HCT116 (cell line): ENCODE measurements around the gene MAPK4.

Experiments
- CEBPB ChIP-seq: IDR thresholded peaks from 2 replicates; pipeline ENCODE4 v1.6.1; 2012; ENCODE audit warnings: low read depth
- CTCF ChIP-seq, 3 experiments: fragments of 200-600 bp in 1 of 3; sonication (generic) in 1 of 3; IDR thresholded peaks in 2 of 3; conservative IDR thresholded peaks in 1 of 3; 2 replicates each; pipeline ENCODE4 v1.5.1; 2012 to 2017; ENCODE audit warnings: low read depth in 2 of 3, low read length in 2 of 3, antibody characterized with exemption in 1 of 3, borderline replicate concordance in 1 of 3, control low read depth in 1 of 3, mild to moderate bottlenecking in 1 of 3, mixed read lengths in 1 of 3, mixed run types in 1 of 3, moderate library complexity in 1 of 3; ENCODE audit not compliant: insufficient read depth in 1 of 3
- POLR2A ChIP-seq: IDR thresholded peaks from 2 replicates; pipeline ENCODE4 v1.7.0; 2011; ENCODE audit warnings: borderline replicate concordance; ENCODE audit not compliant: insufficient read depth, insufficient read length; ENCODE audit errors: extremely low read depth
- REST ChIP-seq: IDR thresholded peaks from 2 replicates; pipeline ENCODE4 v1.6.1; 2012; ENCODE audit warnings: low read depth

- TF ChIP-seq CEBPB, result no peak
- no peak for TF ChIP-seq CTCF (IDR thresholded peaks at IDR 0.05 in 2 of 3, conservative IDR thresholded peaks at IDR 0.05 in 1 of 3; ENCODE audit: borderline replicate concordance in 1 of 3, insufficient read depth in 1 of 3, low read depth in 2 of 3, low read length in 2 of 3)
- TF ChIP-seq REST, result no peak
- no peak for TF ChIP-seq POLR2A
Observed at GRCh38 chr18:50627594-50628532, 68.0 kb downstream of the MAPK4 start.
